NCI-H1048 (cell line): Measurements from ENCODE around the gene POLD2.
A peak's percentile ranks its signal among the peaks of the same experiment; 100 is the strongest.

Source experiments
- DNase-seq: peaks from one replicate; lab custom pipeline; 2025; lab: John Stamatoyannopoulos, UW

POLD2 gene

GRCh38 chr7:44101303-44101965 is 21.9 kb downstream of the POLD2 start:
- no peak for DNase-seq

- DNase-seq, result no peak
Measured at GRCh38 chr7:44100458-44101302, 22.7 kb downstream of the POLD2 start.

- no peak for DNase-seq
Measured at GRCh38 chr7:44099669-44100068, 23.7 kb downstream of the POLD2 start.

GRCh38 chr7:44098092-44099068 is 25.0 kb downstream of the POLD2 start:
- DNase-seq, result no peak

- no peak for DNase-seq
Measured at GRCh38 chr7:44097064-44097932, 26.1 kb downstream of the POLD2 start.

- DNase-seq, result no peak
Measured at GRCh38 chr7:44096326-44096881, 26.9 kb downstream of the POLD2 start.

- DNase-seq, result no peak
Measured at GRCh38 chr7:44095781-44096180, 27.6 kb downstream of the POLD2 start.

GRCh38 chr7:44094883-44095592 is 28.3 kb downstream of the POLD2 start:
- DNase-seq, result no peak

GRCh38 chr7:44094365-44094764 is 29.0 kb downstream of the POLD2 start:
- no peak for DNase-seq

GRCh38 chr7:44093102-44093641 is 30.2 kb downstream of the POLD2 start:
- DNase-seq, result no peak

- DNase-seq, result no peak
Measured at GRCh38 chr7:44087911-44088838, 35.2 kb downstream of the POLD2 start.

- no peak for DNase-seq
Measured at GRCh38 chr7:44086627-44087026, 36.7 kb downstream of the POLD2 start.

GRCh38 chr7:44085546-44085945 is 37.8 kb downstream of the POLD2 start:
- no peak for DNase-seq

- no peak for DNase-seq
Measured at GRCh38 chr7:44084701-44085100, 38.6 kb downstream of the POLD2 start.

- no peak for DNase-seq
Measured at GRCh38 chr7:44083796-44084195, 39.6 kb downstream of the POLD2 start.

GRCh38 chr7:44082541-44083207 is 40.7 kb downstream of the POLD2 start:
- peak; percentile 97 for DNase-seq

GRCh38 chr7:44081266-44081748 is 42.0 kb downstream of the POLD2 start:
- no peak for DNase-seq

- no peak for DNase-seq
Measured at GRCh38 chr7:44080686-44081265, 42.6 kb downstream of the POLD2 start.
